WTC11 (cell line): ENCODE measurements around the gene SI. TPM values are rescaled to one million over a fixed set of nuclear protein-coding genes. Genes with fewer than 3 reads are reported as not detected.

Experiments used
- ATAC-seq: fragments of 200-7000 bp; cut with Tn5 transposase; 2 replicates; pipeline ENCODE4 v1.10.0; 2021; ENCODE audit warnings: mild to moderate bottlenecking, moderate library complexity
- Bru-seq: library from RNA; stranded (reverse); fragments of 400-500 nt; gene quantifications from one replicate; lab custom pipeline; 2021; lab: Mats Ljungman, UMichigan
- CTCF ChIA-PET: fragments of 300-600 bp; sonication (Branson Sonifier 250); formaldehyde crosslinking; loops from one replicate; lab custom pipeline; 2021; ENCODE audit warnings: antibody characterized with exemption; lab: Charles Lee
- POLR2A ChIA-PET: fragments of 350-600 bp; sonication (Branson Sonifier 250); formaldehyde crosslinking; loops from one replicate; lab custom pipeline; 2021; ENCODE audit warnings: antibody characterized with exemption; lab: Charles Lee
- DNase-seq: peaks from one replicate; pipeline ENCODE4 v3.0.0; 2021; ENCODE audit warnings: low spot score
- H3K27ac Mint-ChIP-seq: 2 replicates; pipeline ENCODE4 v1.8.0; 2021; ENCODE audit warnings: mixed read lengths
- H3K27me3 Mint-ChIP-seq: 2 replicates; pipeline ENCODE4 v1.8.0; 2021; ENCODE audit warnings: low read depth, mild to moderate bottlenecking, moderate library complexity, mixed read lengths
- H3K36me3 Mint-ChIP-seq: 2 replicates; pipeline ENCODE4 v1.8.0; 2021; ENCODE audit warnings: mixed read lengths
- H3K4me1 Mint-ChIP-seq: 2 replicates; pipeline ENCODE4 v1.8.0; 2022; ENCODE audit warnings: mixed read lengths
- H3K4me3 Mint-ChIP-seq: 2 replicates; pipeline ENCODE4 v1.8.0; 2021; ENCODE audit warnings: mild to moderate bottlenecking, moderate library complexity, mixed read lengths
- H3K9me3 Mint-ChIP-seq: 2 replicates; pipeline ENCODE4 v1.8.0; 2021; ENCODE audit warnings: mixed read lengths
- AFF4 ChIP-seq: sonication (generic); formaldehyde crosslinking; IDR thresholded peaks from 2 replicates; pipeline ENCODE4 v1.8.1; 2023; ENCODE audit warnings: mild to moderate bottlenecking, missing genetic modification reagents, borderline replicate concordance
- ATF1 ChIP-seq: sonication (generic); formaldehyde crosslinking; IDR thresholded peaks from 2 replicates; pipeline ENCODE4 v1.8.1; 2023; ENCODE audit warnings: mild to moderate bottlenecking, moderate library complexity, missing genetic modification reagents
- E2F1 ChIP-seq: sonication (generic); formaldehyde crosslinking; IDR thresholded peaks from 2 replicates; pipeline ENCODE4 v1.8.0; 2022; ENCODE audit warnings: mild to moderate bottlenecking, missing genetic modification reagents
- ETV6 ChIP-seq: sonication (generic); formaldehyde crosslinking; IDR thresholded peaks from 2 replicates; pipeline ENCODE4 v1.8.1; 2022; ENCODE audit warnings: mild to moderate bottlenecking, missing genetic modification reagents
- FOXK1 ChIP-seq: sonication (generic); formaldehyde crosslinking; IDR thresholded peaks from 2 replicates; pipeline ENCODE4 v1.8.0; 2022; ENCODE audit warnings: mild to moderate bottlenecking, moderate library complexity, missing genetic modification reagents
- GABPB1 ChIP-seq: sonication (generic); formaldehyde crosslinking; IDR thresholded peaks from 2 replicates; pipeline ENCODE4 v1.8.1; 2023; ENCODE audit warnings: mild to moderate bottlenecking, missing genetic modification reagents
- NFYB ChIP-seq: sonication (generic); formaldehyde crosslinking; conservative IDR thresholded peaks from 2 replicates; pipeline ENCODE4 v1.8.0; 2022; ENCODE audit warnings: low read depth, missing genetic modification reagents
- NR1H2 ChIP-seq: sonication (generic); formaldehyde crosslinking; IDR thresholded peaks from 2 replicates; pipeline ENCODE4 v1.9.0; 2021; ENCODE audit warnings: mild to moderate bottlenecking, moderate library complexity, missing genetic modification reagents
- NR3C1 ChIP-seq: sonication (generic); formaldehyde crosslinking; conservative IDR thresholded peaks from 2 replicates; pipeline ENCODE4 v1.8.1; 2023; ENCODE audit warnings: low read depth, mild to moderate bottlenecking, missing genetic modification reagents
- RELA ChIP-seq: sonication (generic); formaldehyde crosslinking; IDR thresholded peaks from 2 replicates; pipeline ENCODE4 v1.8.1; 2022; ENCODE audit warnings: missing genetic modification reagents, mild to moderate bottlenecking, borderline replicate concordance
- SMAD3 ChIP-seq: sonication (generic); formaldehyde crosslinking; IDR thresholded peaks from 2 replicates; pipeline ENCODE4 v1.8.0; 2022; ENCODE audit warnings: missing genetic modification reagents, mild to moderate bottlenecking, borderline replicate concordance
- SOX15 ChIP-seq: fragments of 250-450 bp; sonication (Bioruptor Pico); IDR thresholded peaks from 2 replicates; pipeline ENCODE4 v1.9.0; 2021; ENCODE audit warnings: mild to moderate bottlenecking
- TCF7 ChIP-seq: sonication (generic); formaldehyde crosslinking; IDR thresholded peaks from 2 replicates; pipeline ENCODE4 v1.8.0; 2022; ENCODE audit warnings: mild to moderate bottlenecking, low read depth, missing genetic modification reagents, moderate library complexity
- TP53 ChIP-seq: sonication (generic); formaldehyde crosslinking; IDR thresholded peaks from 2 replicates; pipeline ENCODE4 v1.8.1; 2023; ENCODE audit warnings: mild to moderate bottlenecking, missing genetic modification reagents
- ZBTB21 ChIP-seq: sonication (generic); formaldehyde crosslinking; IDR thresholded peaks from 2 replicates; pipeline ENCODE4 v1.8.1; 2023; ENCODE audit warnings: mild to moderate bottlenecking, missing genetic modification reagents, borderline replicate concordance
- ZBTB43 ChIP-seq: sonication (generic); formaldehyde crosslinking; IDR thresholded peaks from 2 replicates; pipeline ENCODE4 v1.8.1; 2023; ENCODE audit warnings: mild to moderate bottlenecking, missing genetic modification reagents
- ZNF138 ChIP-seq: sonication (generic); formaldehyde crosslinking; conservative IDR thresholded peaks from 2 replicates; pipeline ENCODE4 v1.8.1; 2022; ENCODE audit warnings: mild to moderate bottlenecking, moderate library complexity, missing genetic modification reagents
- ZNF416 ChIP-seq: fragments of 250-450 bp; sonication (Bioruptor Pico); IDR thresholded peaks from 2 replicates; pipeline ENCODE4 v1.9.0; 2021; ENCODE audit warnings: mild to moderate bottlenecking, inconsistent platforms
- ZNF423 ChIP-seq: fragments of 250-450 bp; sonication (Bioruptor Pico); IDR thresholded peaks from 2 replicates; pipeline ENCODE4 v2.1.2; 2022; ENCODE audit warnings: mild to moderate bottlenecking, moderate library complexity
- ZNF425 ChIP-seq: fragments of 250-450 bp; sonication (Bioruptor Pico); conservative IDR thresholded peaks from 2 replicates; pipeline ENCODE4 v1.9.0; 2021; ENCODE audit warnings: mild to moderate bottlenecking
- ZSCAN18 ChIP-seq: fragments of 250-450 bp; sonication (Bioruptor Pico); IDR thresholded peaks from 2 replicates; pipeline ENCODE4 v2.1.2; 2022; ENCODE audit warnings: mild to moderate bottlenecking, moderate library complexity
- long read RNA-seq, 3 experiments: library from RNA in 1 of 3; library from capped mRNA in 1 of 3; library from polyadenylated mRNA in 1 of 3; unstranded in 2 of 3; stranded (forward) in 1 of 3; transcript quantifications; one replicate each; pipeline ENCODE4 v2.0.0, GENCODE V29; 2021
- total RNA-seq: library from RNA; stranded (reverse); gene quantifications from 3 replicates; pipeline ENCODE4 v1.2.3, GENCODE V29; 2021

Gene SI
- not detected in 3 replicates for total RNA-seq
- not detected for Bru-seq, nascent RNA
- long read RNA-seq, experiment 1, result 0 reads
- long read RNA-seq, experiment 2, result 0 reads
- long read RNA-seq, experiment 3, result 0 reads

- ChIA-PET CTCF (no interaction called here), POLR2A (no interaction called here)
- Mint-ChIP-seq H3K36me3 (no peaks in the 10 kb centered on the region), H3K9me3 (no peaks in the 10 kb centered on the region; the same call in 1 of the 2 replicates), H3K4me1 (no peaks in the 10 kb centered on the region), H3K27ac (no peak within 1 kb of the TSS), H3K4me3 (no peak within 1 kb of the TSS), H3K27me3 (no peaks in the 10 kb centered on the region)
- ATAC-seq, result no peak
- DNase-seq, result no peak
- no peak for TF ChIP-seq SOX15 (CRISPR knock-in tag)
- TF ChIP-seq FOXK1, result no peak
Observed at GRCh38 chr3:165078293-165078692, at the start of gene SI. TSS of gene SI (minus strand) at chr3:165078496. CDS start at chr3:165076012, 2,484 bp downstream.

- no peak for DNase-seq
- no peaks in the 10 kb centered on the region for H3K36me3 Mint-ChIP-seq
- peaks cover 24% of the 10 kb centered on the region for H3K9me3 Mint-ChIP-seq
- no peaks in the 10 kb centered on the region for H3K4me1 Mint-ChIP-seq
- H3K27ac Mint-ChIP-seq, result no peak overlapping the region
- ChIA-PET CTCF (no interaction called here), POLR2A (no interaction called here)
- no peak for TF ChIP-seq TP53
- TF ChIP-seq ZNF138 (CRISPR knock-in tag), result no peak
- TF ChIP-seq GABPB1 (CRISPR knock-in tag), result 0 out of 2 replicates have a peak, but pooled peaks have one; percentile 27
- no peak for TF ChIP-seq ZBTB43 (CRISPR knock-in tag)
- no peak overlapping the region for H3K4me3 Mint-ChIP-seq
- H3K27me3 Mint-ChIP-seq, result no peaks in the 10 kb centered on the region
- no peak for ATAC-seq
Observed at GRCh38 chr3:165125836-165126235, 47.5 kb upstream of the SI start.

- Mint-ChIP-seq H3K36me3 (no peaks in the 10 kb centered on the region), H3K9me3 (no peaks in the 10 kb centered on the region), H3K4me3 (no peak overlapping the region), H3K27me3 (no peaks in the 10 kb centered on the region), H3K4me1 (no peaks in the 10 kb centered on the region), H3K27ac (no peak overlapping the region)
- ChIA-PET POLR2A (no interaction called here), CTCF (no interaction called here)
- ATAC-seq, result no peak
- no peak for DNase-seq
- TF ChIP-seq ZNF425 (no peak), NR1H2 (CRISPR knock-in tag) (no peak), E2F1 (CRISPR knock-in tag) (no peak), TCF7 (CRISPR knock-in tag) (no peak), AFF4 (CRISPR knock-in tag) (no peak), SMAD3 (CRISPR knock-in tag) (no peak), ATF1 (no peak), ZNF423 (CRISPR knock-in tag) (no peak), ZSCAN18 (CRISPR knock-in tag) (no peak), NFYB (CRISPR knock-in tag) (no peak), ZBTB21 (CRISPR knock-in tag) (no peak), ZNF416 (CRISPR knock-in tag) (no peak), RELA (no peak), ZBTB43 (CRISPR knock-in tag) (no peak), ETV6 (CRISPR knock-in tag) (no peak), NR3C1 (no peak)
Observed at GRCh38 chr3:165111401-165111800, 33.1 kb upstream of the SI start.
